Choroid plexus epithelial cell (primary cell): Measurements from ENCODE around the gene STOML2.

Source experiments
- DNase-seq: peaks from one replicate; pipeline ENCODE4 v3.0.0-alpha.2; 2010; ENCODE audit warnings: low read depth
- H3K4me3 ChIP-seq: 2 replicates; pipeline ENCODE4 v1.5.1; 2011; ENCODE audit warnings: low read depth, mild to moderate bottlenecking, control low read depth, low read length, moderate library complexity
- CTCF ChIP-seq: conservative IDR thresholded peaks from 2 replicates; pipeline ENCODE4 v1.5.1; 2011; ENCODE audit warnings: low read depth, mild to moderate bottlenecking, control low read depth, inconsistent platforms, low read length, moderate library complexity

Gene STOML2

GRCh38 chr9:35057271-35057620 is 45.7 kb downstream of the STOML2 start:
- DNase-seq: no peak
- H3K4me3 ChIP-seq: no peak overlapping the region
- TF ChIP-seq CTCF: no peak

GRCh38 chr9:35056571-35057270 is 46.2 kb downstream of the STOML2 start:
- no peak for DNase-seq
- no peak for TF ChIP-seq CTCF

GRCh38 chr9:35054871-35055644 is 47.9 kb downstream of the STOML2 start:
- no peak for TF ChIP-seq CTCF
- DNase-seq: no peak
- no peak overlapping the region for H3K4me3 ChIP-seq

More at GRCh38 chr9:35056571-35057270, 46.2 kb downstream of the STOML2 start:
- H3K4me3 ChIP-seq: no peak overlapping the region

GRCh38 chr9:35054185-35054835 is 48.6 kb downstream of the STOML2 start:
- no peak overlapping the region for H3K4me3 ChIP-seq
- no peak for DNase-seq
- no peak for TF ChIP-seq CTCF

- no peak overlapping the region for H3K4me3 ChIP-seq
- DNase-seq: peak; percentile 79
- TF ChIP-seq CTCF: peak; percentile 83
These were observed 51.6 kb downstream of the STOML2 start for GRCh38 chr9:35051069-35051967.
